SK-N-SH treated with all-trans-retinoic acid at 6 μM for 48 hours (cell line): ENCODE measurements around the gene MRPL30.

Experiments
- ATAC-seq: fragments of 200-7000 bp; cut with Tn5 transposase; 3 replicates; pipeline ENCODE4 v1.9.1; 2020; ENCODE audit warnings: mild to moderate bottlenecking, moderate library complexity
- ARNTL ChIP-seq: fragments of 450-650 bp; formaldehyde crosslinking; IDR thresholded peaks from 2 replicates; pipeline ENCODE4 v1.5.0; 2020; ENCODE audit warnings: low read depth, mild to moderate bottlenecking, moderate library complexity, borderline replicate concordance
- BACH2 ChIP-seq: fragments of 250-450 bp; sonication (Bioruptor Pico); IDR thresholded peaks from 2 replicates; pipeline ENCODE4 v1.9.0; 2021; ENCODE audit warnings: mild to moderate bottlenecking, borderline replicate concordance
- CSDC2 ChIP-seq: fragments of 250-450 bp; sonication (Bioruptor Pico); IDR thresholded peaks from 2 replicates; pipeline ENCODE4 v1.5.0; 2020; ENCODE audit warnings: mild to moderate bottlenecking, moderate library complexity
- ESRRG ChIP-seq: fragments of 250-450 bp; sonication (Bioruptor Pico); IDR thresholded peaks from 2 replicates; pipeline ENCODE4 v1.6.1; 2021; ENCODE audit warnings: mild to moderate bottlenecking
- GLIS3 ChIP-seq: fragments of 250-450 bp; sonication (Bioruptor Pico); IDR thresholded peaks from 2 replicates; pipeline ENCODE4 v1.5.0; 2020; ENCODE audit warnings: mild to moderate bottlenecking, moderate library complexity
- ISL1 ChIP-seq: fragments of 250-450 bp; sonication (Bioruptor Pico); IDR thresholded peaks from 2 replicates; pipeline ENCODE4 v2.1.2; 2022; ENCODE audit warnings: mild to moderate bottlenecking, moderate library complexity
- OSR1 ChIP-seq: fragments of 250-450 bp; sonication (Bioruptor Pico); IDR thresholded peaks from 2 replicates; pipeline ENCODE4 v1.8.0; 2022; ENCODE audit warnings: moderate library complexity, mild to moderate bottlenecking, inconsistent platforms
- PPARA ChIP-seq: fragments of 250-450 bp; sonication (Bioruptor Pico); IDR thresholded peaks from 2 replicates; pipeline ENCODE4 v1.5.0; 2020; ENCODE audit warnings: mild to moderate bottlenecking, borderline replicate concordance
- TCF4 ChIP-seq: fragments of 250-450 bp; sonication (Bioruptor Pico); IDR thresholded peaks from 2 replicates; pipeline ENCODE4 v1.8.0; 2021; ENCODE audit warnings: mild to moderate bottlenecking, moderate library complexity, borderline replicate concordance
- TOX ChIP-seq: fragments of 250-450 bp; sonication (Bioruptor Pico); IDR thresholded peaks from 2 replicates; pipeline ENCODE4 v1.8.0; 2021; ENCODE audit warnings: mild to moderate bottlenecking, moderate library complexity, borderline replicate concordance
- ZC3H10 ChIP-seq: fragments of 250-450 bp; sonication (Bioruptor Pico); IDR thresholded peaks from 2 replicates; pipeline ENCODE4 v1.5.1; 2021; ENCODE audit warnings: mild to moderate bottlenecking, moderate library complexity
- ZFP3 ChIP-seq: fragments of 250-450 bp; sonication (Bioruptor Pico); IDR thresholded peaks from 2 replicates; pipeline ENCODE4 v1.5.0; 2020; ENCODE audit warnings: mild to moderate bottlenecking, moderate library complexity
- ZFP30 ChIP-seq: fragments of 450-650 bp; formaldehyde crosslinking; IDR thresholded peaks from 2 replicates; pipeline ENCODE4 v1.5.0; 2022; ENCODE audit warnings: mild to moderate bottlenecking, moderate library complexity
- ZNF565 ChIP-seq: fragments of 450-650 bp; formaldehyde crosslinking; conservative IDR thresholded peaks from 2 replicates; pipeline ENCODE4 v1.5.0; 2020; ENCODE audit warnings: low read depth, mild to moderate bottlenecking, moderate library complexity
- ZNF70 ChIP-seq: fragments of 450-650 bp; formaldehyde crosslinking; IDR thresholded peaks from 2 replicates; pipeline ENCODE4 v1.5.0; 2020; ENCODE audit warnings: mild to moderate bottlenecking, moderate library complexity
- ZNF8 ChIP-seq: fragments of 450-650 bp; formaldehyde crosslinking; IDR thresholded peaks from 2 replicates; pipeline ENCODE4 v1.5.0; 2020; ENCODE audit warnings: mild to moderate bottlenecking, moderate library complexity
- TF ChIP-seq, protein P1 (sequence below): fragments of 250-450 bp; sonication (Bioruptor Pico); IDR thresholded peaks from 2 replicates; pipeline ENCODE4 v1.5.0; 2020; ENCODE audit warnings: mild to moderate bottlenecking, moderate library complexity
- TF ChIP-seq, protein P2 (sequence below): fragments of 250-450 bp; sonication (Bioruptor Pico); IDR thresholded peaks from 2 replicates; pipeline ENCODE4 v1.5.1; 2020; ENCODE audit warnings: low read depth, mild to moderate bottlenecking, moderate library complexity
- TF ChIP-seq, protein P3 (sequence below): fragments of 250-450 bp; sonication (Bioruptor Pico); IDR thresholded peaks from 2 replicates; pipeline ENCODE4 v1.5.1; 2021; ENCODE audit warnings: mild to moderate bottlenecking, moderate library complexity
- TF ChIP-seq, protein P4 (sequence below): fragments of 250-450 bp; sonication (Bioruptor Pico); IDR thresholded peaks from 2 replicates; pipeline ENCODE4 v1.8.0; 2021; ENCODE audit warnings: low read depth, mild to moderate bottlenecking, moderate library complexity, borderline replicate concordance

The MRPL30 gene

DNA sequence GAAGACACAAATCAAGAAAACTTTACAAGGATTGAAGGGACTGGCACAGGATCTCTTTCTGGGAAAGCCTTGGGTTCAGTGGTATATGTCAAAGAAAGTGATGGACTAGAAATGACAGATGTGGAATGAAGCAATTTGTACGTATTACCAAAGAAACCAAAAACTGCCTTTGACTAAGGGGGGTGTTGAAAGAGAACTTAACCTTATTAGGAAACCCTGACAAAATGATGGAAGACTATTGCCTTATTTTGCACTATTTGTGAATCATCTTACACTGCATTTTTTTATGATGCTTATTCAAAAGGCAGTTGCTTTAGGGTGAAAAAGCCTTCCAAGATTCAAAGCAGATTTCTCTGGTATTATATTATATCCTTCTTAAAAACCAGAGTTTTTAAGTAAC lies 30.3 kb upstream of the MRPL30 start (continued):
- no peak for TF ChIP-seq ZFP3

DNA sequence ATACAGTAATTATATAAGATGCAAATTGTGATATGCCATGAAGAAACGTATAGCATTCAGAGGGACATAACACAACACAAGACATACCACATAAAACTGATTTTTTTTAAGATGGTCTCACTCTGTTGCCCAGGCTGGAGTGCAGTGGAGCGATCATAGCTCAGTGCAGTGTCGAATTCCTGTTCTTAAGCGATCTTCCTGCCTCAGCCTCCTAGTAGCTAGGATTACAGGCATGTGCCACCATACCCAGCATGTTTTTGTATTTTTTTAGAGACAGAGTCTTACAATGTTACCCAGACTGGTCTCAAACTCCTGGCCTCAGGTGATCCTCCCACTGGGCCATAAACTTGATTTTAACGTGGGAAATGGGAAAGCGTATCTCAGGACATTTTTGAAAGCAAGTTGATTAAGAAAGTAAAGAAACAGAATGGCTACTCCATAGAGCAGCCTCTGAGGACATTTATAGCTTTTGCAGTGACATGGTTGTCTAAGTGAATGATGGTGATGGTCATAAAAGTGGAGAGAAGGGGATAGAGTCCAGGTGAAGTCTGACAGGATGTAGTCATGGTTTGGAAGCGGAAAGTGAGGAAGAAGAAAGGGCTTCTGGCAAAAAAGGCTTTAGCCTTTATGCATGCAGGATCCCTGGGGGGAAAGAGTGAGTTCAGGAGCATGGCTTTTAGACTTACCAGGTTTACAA lies 28.6 kb upstream of the MRPL30 start:
- ATAC-seq = no peak

DNA sequence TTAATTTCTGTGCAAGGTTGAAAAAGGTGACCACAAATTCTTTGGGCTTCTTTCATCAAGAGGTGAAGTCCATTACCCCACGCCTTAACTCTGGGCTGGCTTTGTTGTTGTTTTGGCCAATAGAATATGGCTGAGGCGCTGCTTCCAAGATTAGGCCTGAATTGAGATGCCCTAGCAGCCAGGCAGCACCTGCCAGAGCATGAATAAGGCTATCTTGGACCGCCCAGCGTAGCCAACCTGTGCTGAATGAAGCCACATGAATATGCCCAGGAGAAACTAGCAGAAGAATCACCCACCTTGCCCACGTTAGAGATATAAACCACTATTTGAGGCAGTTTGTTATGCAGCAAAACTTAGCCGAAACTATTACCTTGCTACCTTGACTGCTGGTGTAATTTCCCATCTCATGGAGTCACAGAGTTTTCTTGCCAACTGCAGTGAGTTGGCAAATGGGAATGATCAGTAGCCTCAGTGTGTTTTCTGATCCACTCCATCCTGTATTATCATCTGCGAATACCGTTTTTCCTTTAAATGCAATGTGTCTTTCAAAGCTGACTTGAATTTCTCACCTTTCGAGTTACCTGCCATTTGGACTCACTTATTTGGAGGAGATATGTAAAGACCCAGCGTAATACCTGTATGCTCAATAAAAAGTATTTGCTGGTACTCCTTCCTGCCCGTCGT lies 26.9 kb upstream of the MRPL30 start:
- TF ChIP-seq OSR1 (CRISPR knock-in tag) (no peak), ZC3H10 (CRISPR knock-in tag) (no peak), ZNF565 (CRISPR knock-in tag) (no peak), ESRRG (CRISPR knock-in tag) (no peak), CSDC2 (CRISPR knock-in tag) (no peak), PPARA (CRISPR knock-in tag) (no peak), ZNF70 (CRISPR knock-in tag) (no peak), ZFP30 (CRISPR knock-in tag) (no peak), BACH2 (CRISPR knock-in tag) (no peak), ARNTL (CRISPR knock-in tag) (no peak), TOX (CRISPR knock-in tag) (no peak)
- TF ChIP-seq, protein P1, sequence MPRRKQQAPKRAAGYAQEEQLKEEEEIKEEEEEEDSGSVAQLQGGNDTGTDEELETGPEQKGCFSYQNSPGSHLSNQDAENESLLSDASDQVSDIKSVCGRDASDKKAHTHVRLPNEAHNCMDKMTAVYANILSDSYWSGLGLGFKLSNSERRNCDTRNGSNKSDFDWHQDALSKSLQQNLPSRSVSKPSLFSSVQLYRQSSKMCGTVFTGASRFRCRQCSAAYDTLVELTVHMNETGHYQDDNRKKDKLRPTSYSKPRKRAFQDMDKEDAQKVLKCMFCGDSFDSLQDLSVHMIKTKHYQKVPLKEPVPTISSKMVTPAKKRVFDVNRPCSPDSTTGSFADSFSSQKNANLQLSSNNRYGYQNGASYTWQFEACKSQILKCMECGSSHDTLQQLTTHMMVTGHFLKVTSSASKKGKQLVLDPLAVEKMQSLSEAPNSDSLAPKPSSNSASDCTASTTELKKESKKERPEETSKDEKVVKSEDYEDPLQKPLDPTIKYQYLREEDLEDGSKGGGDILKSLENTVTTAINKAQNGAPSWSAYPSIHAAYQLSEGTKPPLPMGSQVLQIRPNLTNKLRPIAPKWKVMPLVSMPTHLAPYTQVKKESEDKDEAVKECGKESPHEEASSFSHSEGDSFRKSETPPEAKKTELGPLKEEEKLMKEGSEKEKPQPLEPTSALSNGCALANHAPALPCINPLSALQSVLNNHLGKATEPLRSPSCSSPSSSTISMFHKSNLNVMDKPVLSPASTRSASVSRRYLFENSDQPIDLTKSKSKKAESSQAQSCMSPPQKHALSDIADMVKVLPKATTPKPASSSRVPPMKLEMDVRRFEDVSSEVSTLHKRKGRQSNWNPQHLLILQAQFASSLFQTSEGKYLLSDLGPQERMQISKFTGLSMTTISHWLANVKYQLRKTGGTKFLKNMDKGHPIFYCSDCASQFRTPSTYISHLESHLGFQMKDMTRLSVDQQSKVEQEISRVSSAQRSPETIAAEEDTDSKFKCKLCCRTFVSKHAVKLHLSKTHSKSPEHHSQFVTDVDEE (CRISPR knock-in tag) = no peak
- peak; percentile 2; the same call in 1 of the 3 replicates for ATAC-seq

More for the DNA sequence above, 28.6 kb upstream of the MRPL30 start:
- TF ChIP-seq, protein P2, sequence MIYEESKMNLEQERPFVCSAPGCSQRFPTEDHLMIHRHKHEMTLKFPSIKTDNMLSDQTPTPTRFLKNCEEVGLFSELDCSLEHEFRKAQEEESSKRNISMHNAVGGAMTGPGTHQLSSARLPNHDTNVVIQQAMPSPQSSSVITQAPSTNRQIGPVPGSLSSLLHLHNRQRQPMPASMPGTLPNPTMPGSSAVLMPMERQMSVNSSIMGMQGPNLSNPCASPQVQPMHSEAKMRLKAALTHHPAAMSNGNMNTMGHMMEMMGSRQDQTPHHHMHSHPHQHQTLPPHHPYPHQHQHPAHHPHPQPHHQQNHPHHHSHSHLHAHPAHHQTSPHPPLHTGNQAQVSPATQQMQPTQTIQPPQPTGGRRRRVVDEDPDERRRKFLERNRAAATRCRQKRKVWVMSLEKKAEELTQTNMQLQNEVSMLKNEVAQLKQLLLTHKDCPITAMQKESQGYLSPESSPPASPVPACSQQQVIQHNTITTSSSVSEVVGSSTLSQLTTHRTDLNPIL (CRISPR knock-in tag) = no peak
- TF ChIP-seq ISL1 (CRISPR knock-in tag) (no peak), ZNF8 (CRISPR knock-in tag) (no peak), GLIS3 (CRISPR knock-in tag) (no peak), BACH2 (CRISPR knock-in tag) (no peak), ZFP3 (no peak), ESRRG (CRISPR knock-in tag) (no peak), TCF4 (CRISPR knock-in tag) (no peak), PPARA (CRISPR knock-in tag) (no peak), ZFP30 (CRISPR knock-in tag) (no peak), OSR1 (CRISPR knock-in tag) (no peak), ZNF70 (CRISPR knock-in tag) (no peak)
- TF ChIP-seq, protein P3, sequence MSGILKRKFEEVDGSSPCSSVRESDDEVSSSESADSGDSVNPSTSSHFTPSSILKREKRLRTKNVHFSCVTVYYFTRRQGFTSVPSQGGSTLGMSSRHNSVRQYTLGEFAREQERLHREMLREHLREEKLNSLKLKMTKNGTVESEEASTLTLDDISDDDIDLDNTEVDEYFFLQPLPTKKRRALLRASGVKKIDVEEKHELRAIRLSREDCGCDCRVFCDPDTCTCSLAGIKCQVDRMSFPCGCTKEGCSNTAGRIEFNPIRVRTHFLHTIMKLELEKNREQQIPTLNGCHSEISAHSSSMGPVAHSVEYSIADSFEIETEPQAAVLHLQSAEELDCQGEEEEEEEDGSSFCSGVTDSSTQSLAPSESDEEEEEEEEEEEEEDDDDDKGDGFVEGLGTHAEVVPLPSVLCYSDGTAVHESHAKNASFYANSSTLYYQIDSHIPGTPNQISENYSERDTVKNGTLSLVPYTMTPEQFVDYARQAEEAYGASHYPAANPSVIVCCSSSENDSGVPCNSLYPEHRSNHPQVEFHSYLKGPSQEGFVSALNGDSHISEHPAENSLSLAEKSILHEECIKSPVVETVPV (CRISPR knock-in tag) = no peak
- TF ChIP-seq, protein P4, sequence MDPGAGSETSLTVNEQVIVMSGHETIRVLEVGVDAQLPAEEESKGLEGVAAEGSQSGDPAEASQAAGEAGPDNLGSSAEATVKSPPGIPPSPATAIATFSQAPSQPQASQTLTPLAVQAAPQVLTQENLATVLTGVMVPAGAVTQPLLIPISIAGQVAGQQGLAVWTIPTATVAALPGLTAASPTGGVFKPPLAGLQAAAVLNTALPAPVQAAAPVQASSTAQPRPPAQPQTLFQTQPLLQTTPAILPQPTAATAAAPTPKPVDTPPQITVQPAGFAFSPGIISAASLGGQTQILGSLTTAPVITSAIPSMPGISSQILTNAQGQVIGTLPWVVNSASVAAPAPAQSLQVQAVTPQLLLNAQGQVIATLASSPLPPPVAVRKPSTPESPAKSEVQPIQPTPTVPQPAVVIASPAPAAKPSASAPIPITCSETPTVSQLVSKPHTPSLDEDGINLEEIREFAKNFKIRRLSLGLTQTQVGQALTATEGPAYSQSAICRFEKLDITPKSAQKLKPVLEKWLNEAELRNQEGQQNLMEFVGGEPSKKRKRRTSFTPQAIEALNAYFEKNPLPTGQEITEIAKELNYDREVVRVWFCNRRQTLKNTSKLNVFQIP (CRISPR knock-in tag) = no peak
- TF ChIP-seq, protein P1 (CRISPR knock-in tag) = no peak
